ENCODE measurements around the gene TARS3.

- TF ChIP-seq CTCF (IDR thresholded peaks at IDR 0.05) (no peak), HMGXB4 (CRISPR knock-in tag; IDR thresholded peaks at IDR 0.05) (no peak), CREM (CRISPR knock-in tag; IDR thresholded peaks at IDR 0.05) (no peak), E2F1 (CRISPR knock-in tag; IDR thresholded peaks at IDR 0.05) (no peak)
- TF ChIP-seq, protein P1, sequence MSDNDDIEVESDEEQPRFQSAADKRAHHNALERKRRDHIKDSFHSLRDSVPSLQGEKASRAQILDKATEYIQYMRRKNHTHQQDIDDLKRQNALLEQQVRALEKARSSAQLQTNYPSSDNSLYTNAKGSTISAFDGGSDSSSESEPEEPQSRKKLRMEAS (CRISPR knock-in tag; IDR thresholded peaks at IDR 0.05), result no peak
- TF ChIP-seq, protein P2, sequence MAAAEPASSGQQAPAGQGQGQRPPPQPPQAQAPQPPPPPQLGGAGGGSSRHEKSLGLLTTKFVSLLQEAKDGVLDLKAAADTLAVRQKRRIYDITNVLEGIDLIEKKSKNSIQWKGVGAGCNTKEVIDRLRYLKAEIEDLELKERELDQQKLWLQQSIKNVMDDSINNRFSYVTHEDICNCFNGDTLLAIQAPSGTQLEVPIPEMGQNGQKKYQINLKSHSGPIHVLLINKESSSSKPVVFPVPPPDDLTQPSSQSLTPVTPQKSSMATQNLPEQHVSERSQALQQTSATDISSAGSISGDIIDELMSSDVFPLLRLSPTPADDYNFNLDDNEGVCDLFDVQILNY (CRISPR knock-in tag; IDR thresholded peaks at IDR 0.05), result no peak
- TF ChIP-seq, protein P3, sequence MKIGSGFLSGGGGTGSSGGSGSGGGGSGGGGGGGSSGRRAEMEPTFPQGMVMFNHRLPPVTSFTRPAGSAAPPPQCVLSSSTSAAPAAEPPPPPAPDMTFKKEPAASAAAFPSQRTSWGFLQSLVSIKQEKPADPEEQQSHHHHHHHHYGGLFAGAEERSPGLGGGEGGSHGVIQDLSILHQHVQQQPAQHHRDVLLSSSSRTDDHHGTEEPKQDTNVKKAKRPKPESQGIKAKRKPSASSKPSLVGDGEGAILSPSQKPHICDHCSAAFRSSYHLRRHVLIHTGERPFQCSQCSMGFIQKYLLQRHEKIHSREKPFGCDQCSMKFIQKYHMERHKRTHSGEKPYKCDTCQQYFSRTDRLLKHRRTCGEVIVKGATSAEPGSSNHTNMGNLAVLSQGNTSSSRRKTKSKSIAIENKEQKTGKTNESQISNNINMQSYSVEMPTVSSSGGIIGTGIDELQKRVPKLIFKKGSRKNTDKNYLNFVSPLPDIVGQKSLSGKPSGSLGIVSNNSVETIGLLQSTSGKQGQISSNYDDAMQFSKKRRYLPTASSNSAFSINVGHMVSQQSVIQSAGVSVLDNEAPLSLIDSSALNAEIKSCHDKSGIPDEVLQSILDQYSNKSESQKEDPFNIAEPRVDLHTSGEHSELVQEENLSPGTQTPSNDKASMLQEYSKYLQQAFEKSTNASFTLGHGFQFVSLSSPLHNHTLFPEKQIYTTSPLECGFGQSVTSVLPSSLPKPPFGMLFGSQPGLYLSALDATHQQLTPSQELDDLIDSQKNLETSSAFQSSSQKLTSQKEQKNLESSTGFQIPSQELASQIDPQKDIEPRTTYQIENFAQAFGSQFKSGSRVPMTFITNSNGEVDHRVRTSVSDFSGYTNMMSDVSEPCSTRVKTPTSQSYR (CRISPR knock-in tag; IDR thresholded peaks at IDR 0.05), result no peak
- TF ChIP-seq, protein P4, sequence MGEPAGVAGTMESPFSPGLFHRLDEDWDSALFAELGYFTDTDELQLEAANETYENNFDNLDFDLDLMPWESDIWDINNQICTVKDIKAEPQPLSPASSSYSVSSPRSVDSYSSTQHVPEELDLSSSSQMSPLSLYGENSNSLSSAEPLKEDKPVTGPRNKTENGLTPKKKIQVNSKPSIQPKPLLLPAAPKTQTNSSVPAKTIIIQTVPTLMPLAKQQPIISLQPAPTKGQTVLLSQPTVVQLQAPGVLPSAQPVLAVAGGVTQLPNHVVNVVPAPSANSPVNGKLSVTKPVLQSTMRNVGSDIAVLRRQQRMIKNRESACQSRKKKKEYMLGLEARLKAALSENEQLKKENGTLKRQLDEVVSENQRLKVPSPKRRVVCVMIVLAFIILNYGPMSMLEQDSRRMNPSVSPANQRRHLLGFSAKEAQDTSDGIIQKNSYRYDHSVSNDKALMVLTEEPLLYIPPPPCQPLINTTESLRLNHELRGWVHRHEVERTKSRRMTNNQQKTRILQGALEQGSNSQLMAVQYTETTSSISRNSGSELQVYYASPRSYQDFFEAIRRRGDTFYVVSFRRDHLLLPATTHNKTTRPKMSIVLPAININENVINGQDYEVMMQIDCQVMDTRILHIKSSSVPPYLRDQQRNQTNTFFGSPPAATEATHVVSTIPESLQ (CRISPR knock-in tag; IDR thresholded peaks at IDR 0.05), result no peak
- TF ChIP-seq, protein P5, sequence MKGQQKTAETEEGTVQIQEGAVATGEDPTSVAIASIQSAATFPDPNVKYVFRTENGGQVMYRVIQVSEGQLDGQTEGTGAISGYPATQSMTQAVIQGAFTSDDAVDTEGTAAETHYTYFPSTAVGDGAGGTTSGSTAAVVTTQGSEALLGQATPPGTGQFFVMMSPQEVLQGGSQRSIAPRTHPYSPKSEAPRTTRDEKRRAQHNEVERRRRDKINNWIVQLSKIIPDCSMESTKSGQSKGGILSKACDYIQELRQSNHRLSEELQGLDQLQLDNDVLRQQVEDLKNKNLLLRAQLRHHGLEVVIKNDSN (CRISPR knock-in tag; IDR thresholded peaks at IDR 0.05), result no peak
These were observed 367 bp upstream of the TARS3 start for GRCh38 chr15:101724675-101725005.
